SK-N-SH (cell line): ENCODE data around the gene GZMH. TPM values are rescaled to one million over a fixed set of nuclear protein-coding genes. Genes with fewer than 3 reads are reported as not detected.
"Not testable (repeated sequence)": the region's sequence is repeated elsewhere in the genome, so short reads cannot be mapped to it uniquely, and the experiment has no call there.

ENCODE experiments used
- CTCF ChIA-PET: fragments of 300-600, 350-600 bp; formaldehyde crosslinking; extraction: SDS; loops from one replicate; lab custom pipeline; 2021; lab: Yijun Ruan, JAX
- POLR2A ChIA-PET: fragments of 350-600 bp; sonication (Branson Sonifier 250); formaldehyde crosslinking; extraction: SDS; loops from one replicate; lab custom pipeline; 2020; ENCODE audit warnings: antibody characterized with exemption, inconsistent platforms; lab: Yijun Ruan, JAX
- DNase-seq: peaks from one replicate; pipeline ENCODE4 v3.0.0; 2012
- H2AFZ ChIP-seq: fragments of 200-600 bp; sonication (generic); 2 replicates; pipeline ENCODE4 v1.8.1; 2016; ENCODE audit warnings: antibody characterized with exemption, mild to moderate bottlenecking, low read depth
- H3F3A ChIP-seq: fragments of 200-600 bp; sonication (generic); replicated peaks from 2 replicates; pipeline ENCODE3; 2016; ENCODE audit warnings: antibody characterized with exemption, mild to moderate bottlenecking; ENCODE audit not compliant: insufficient read depth
- H3K27ac ChIP-seq, 2 experiments: fragments of 200-500 bp in 1 of 2; fragments of 200-600 bp in 1 of 2; sonication (Bioruptor generic) in 1 of 2; sonication (generic), shearing (Covaris generic) in 1 of 2; 2 replicates each; pipeline versions ENCODE4 v1.5.1 to v1.6.1; 2014 to 2016; ENCODE audit warnings: low read depth in 2 of 2, inconsistent platforms in 1 of 2, low read length in 1 of 2, mild to moderate bottlenecking in 1 of 2, mixed read lengths in 1 of 2
- H3K27me3 ChIP-seq: fragments of 200-600 bp; sonication (generic), shearing (Covaris generic); 2 replicates; pipeline ENCODE4 v1.6.1; 2016; ENCODE audit warnings: mixed run types; ENCODE audit not compliant: insufficient read depth
- H3K36me3 ChIP-seq, 2 experiments: fragments of 200-500 bp in 1 of 2; fragments of 200-600 bp in 1 of 2; sonication (Bioruptor generic) in 1 of 2; sonication (generic) in 1 of 2; replicated peaks in 1 of 2; 2 replicates each; pipeline versions ENCODE3 to v1.5.1; 2014 to 2016; ENCODE audit warnings: low read length in 1 of 2, mild to moderate bottlenecking in 1 of 2; ENCODE audit not compliant: insufficient read depth in 2 of 2, control insufficient read depth in 1 of 2
- H3K4me1 ChIP-seq, 2 experiments: fragments of 200-500 bp in 1 of 2; fragments of 200-600 bp in 1 of 2; sonication (Bioruptor generic) in 1 of 2; sonication (generic), shearing (Covaris generic) in 1 of 2; 2 replicates each; pipeline versions ENCODE4 v1.5.1 to v1.6.1; 2014 to 2016; ENCODE audit warnings: low read depth in 1 of 2, low read length in 1 of 2, mixed run types in 1 of 2; ENCODE audit not compliant: insufficient read depth in 2 of 2, control insufficient read depth in 1 of 2
- H3K4me2 ChIP-seq: fragments of 200-600 bp; sonication (generic), shearing (Covaris generic); 2 replicates; pipeline ENCODE4 v1.6.1; 2017; ENCODE audit warnings: mixed run types
- H3K4me3 ChIP-seq, 2 experiments: fragments of 200-500 bp in 1 of 2; fragments of 200-600 bp in 1 of 2; sonication (Bioruptor generic) in 1 of 2; sonication (generic), shearing (Covaris generic) in 1 of 2; 2 replicates each; pipeline versions ENCODE4 v1.5.1 to v1.8.1; 2014 to 2016; ENCODE audit warnings: low read depth in 2 of 2, inconsistent platforms in 1 of 2, low read length in 1 of 2, mild to moderate bottlenecking in 1 of 2, mixed read lengths in 1 of 2, moderate library complexity in 1 of 2
- H3K79me2 ChIP-seq: fragments of 200-600 bp; sonication (generic); 2 replicates; pipeline ENCODE4 v1.8.1; 2017; ENCODE audit warnings: mild to moderate bottlenecking; ENCODE audit not compliant: insufficient read depth
- H3K9ac ChIP-seq: fragments of 200-600 bp; sonication (generic); 2 replicates; pipeline ENCODE4 v1.6.1; 2017; ENCODE audit warnings: mixed run types
- H3K9me2 ChIP-seq: fragments of 200-600 bp; sonication (generic); 2 replicates; pipeline ENCODE4 v1.6.1; 2017; ENCODE audit warnings: mixed run types
- H3K9me3 ChIP-seq: fragments of 200-600 bp; sonication (generic); 2 replicates; pipeline ENCODE4 v1.6.1; 2017; ENCODE audit warnings: mixed run types, mild to moderate bottlenecking, moderate library complexity
- H4K20me1 ChIP-seq: fragments of 200-600 bp; sonication (generic); 2 replicates; pipeline ENCODE4 v1.6.1; 2017; ENCODE audit warnings: mild to moderate bottlenecking, mixed run types; ENCODE audit not compliant: insufficient read depth
- CHD2 ChIP-seq: fragments of 150-350 bp; IDR thresholded peaks from 2 replicates; pipeline ENCODE4 v1.6.1; 2018; ENCODE audit warnings: low read length; ENCODE audit not compliant: partially characterized antibody
- GABPA ChIP-seq: IDR thresholded peaks from 2 replicates; pipeline ENCODE4 v1.4.0; 2012; ENCODE audit warnings: low read depth, mild to moderate bottlenecking
- GATA2 ChIP-seq: sonication (generic); formaldehyde crosslinking; IDR thresholded peaks from 2 replicates; pipeline ENCODE4 v1.5.0; 2020; ENCODE audit warnings: mild to moderate bottlenecking, missing genetic modification reagents
- JUND ChIP-seq: IDR thresholded peaks from 2 replicates; pipeline ENCODE4 v1.4.0; 2012
- MEF2A ChIP-seq: IDR thresholded peaks from 2 replicates; pipeline ENCODE4 v1.4.0; 2012; ENCODE audit warnings: low read depth, borderline replicate concordance
- NFIC ChIP-seq: IDR thresholded peaks from 2 replicates; pipeline ENCODE4 v1.4.0; 2012; ENCODE audit warnings: borderline replicate concordance
- RFX5 ChIP-seq: IDR thresholded peaks from 2 replicates; pipeline ENCODE4 v1.6.1; 2012; ENCODE audit warnings: mild to moderate bottlenecking, improper control_type of control experiment, low read length
- RXRA ChIP-seq: IDR thresholded peaks from 2 replicates; pipeline ENCODE4 v1.4.0; 2012; ENCODE audit warnings: low read depth, mild to moderate bottlenecking, borderline replicate concordance
- SIN3A ChIP-seq: IDR thresholded peaks from 2 replicates; pipeline ENCODE4 v1.6.1; 2012; ENCODE audit warnings: low read depth, mild to moderate bottlenecking, low read length, moderate library complexity, borderline replicate concordance
- SMC3 ChIP-seq: IDR thresholded peaks from 2 replicates; pipeline ENCODE4 v1.6.1; 2012; ENCODE audit warnings: low read depth, low read length, improper control_type of control experiment
- WGBS: methylation state at CpG from one replicate; pipeline ENCODE4 v1.1.6; 2017; ENCODE audit warnings: low lambda C conversion rate; 5-methylcytosine and 5-hydroxymethylcytosine counted together
- polyA plus RNA-seq, 3 experiments: library from polyadenylated mRNA; depleted of rRNA; stranded (reverse); fragments of >200 nt; gene quantifications; 2 replicates each; pipeline ENCODE4 v1.2.3, GENCODE V29; 2012
- TF ChIP-seq, protein P1 (sequence below): IDR thresholded peaks from 2 replicates; pipeline ENCODE4 v1.4.0; 2012; ENCODE audit warnings: low read depth
- TF ChIP-seq, protein P2 (sequence below): fragments of 150-350 bp; IDR thresholded peaks from 2 replicates; pipeline ENCODE4 v1.6.1; 2017; ENCODE audit warnings: antibody characterized with exemption, low read length, low read depth, borderline replicate concordance
- TF ChIP-seq, protein P3 (sequence below): IDR thresholded peaks from 2 replicates; pipeline ENCODE4 v1.4.0; 2012; ENCODE audit warnings: low read depth, borderline replicate concordance

GZMH gene
- polyA plus RNA-seq, 1 of the 3 experiments (the other 2 are of a cell fraction): not detected

DNA sequence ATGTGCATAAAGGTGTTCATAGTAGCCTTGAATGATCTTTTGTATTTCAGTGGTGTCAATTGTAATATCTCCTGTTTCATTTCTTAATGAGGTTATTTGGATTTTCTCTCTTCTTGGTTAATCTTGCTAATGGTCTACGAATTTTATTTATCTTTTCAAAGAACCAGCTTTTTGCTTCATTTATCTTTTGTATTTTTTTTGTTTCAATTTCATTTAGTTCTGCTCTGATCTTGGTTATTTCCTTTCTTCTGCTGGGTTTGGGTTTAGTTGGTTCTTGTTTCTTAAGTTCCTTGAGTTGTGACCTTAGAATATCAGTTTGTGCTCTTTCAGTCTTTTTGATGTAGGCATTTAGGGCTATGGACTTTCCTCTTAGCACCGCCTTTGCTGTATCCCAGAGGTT lies 18.5 kb downstream of the GZMH start:
- CTCF ChIA-PET, H3K79me2 ChIP-seq, H3K4me3 ChIP-seq, H2AFZ ChIP-seq, H3K4me1 ChIP-seq, H3K4me2 ChIP-seq, H3K27me3 ChIP-seq, POLR2A ChIA-PET, H3K9me3 ChIP-seq, H3K27ac ChIP-seq, H3K36me3 ChIP-seq, H4K20me1 ChIP-seq, H3K9me2 ChIP-seq, H3K9ac ChIP-seq, H3F3A ChIP-seq, DNase-seq: not testable (repeated sequence)
- 1% methylated on average over 2 of the region's 2 CpGs for WGBS

DNA sequence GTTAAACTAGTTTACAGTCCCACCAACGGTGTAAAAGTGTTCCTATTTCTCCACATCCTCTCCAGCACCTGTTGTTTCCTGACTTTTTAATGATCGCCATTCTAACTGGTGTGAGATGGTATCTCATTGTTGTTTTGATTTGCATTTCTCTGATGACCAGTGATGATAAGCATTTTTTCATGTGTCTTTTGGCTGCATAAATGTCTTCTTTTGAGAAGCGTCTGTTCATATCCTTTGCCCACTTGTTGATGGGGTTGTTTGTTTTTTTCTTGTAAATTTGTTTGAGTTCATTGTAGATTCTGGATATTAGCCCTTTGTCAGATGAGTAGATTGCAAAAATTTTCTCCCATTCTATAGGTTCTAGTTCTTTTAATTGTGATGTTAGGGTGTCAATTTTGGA lies 25.1 kb downstream of the GZMH start:
- H3K79me2 ChIP-seq, H3K27me3 ChIP-seq, H4K20me1 ChIP-seq, H3K9ac ChIP-seq, H3K4me1 ChIP-seq, H3K4me3 ChIP-seq, CTCF ChIA-PET, H3F3A ChIP-seq, H3K9me2 ChIP-seq, H3K36me3 ChIP-seq, POLR2A ChIA-PET, H3K27ac ChIP-seq, H2AFZ ChIP-seq, H3K9me3 ChIP-seq, DNase-seq, H3K4me2 ChIP-seq: not testable (repeated sequence)
- 1% methylated on average over 3 of the region's 3 CpGs for WGBS

DNA sequence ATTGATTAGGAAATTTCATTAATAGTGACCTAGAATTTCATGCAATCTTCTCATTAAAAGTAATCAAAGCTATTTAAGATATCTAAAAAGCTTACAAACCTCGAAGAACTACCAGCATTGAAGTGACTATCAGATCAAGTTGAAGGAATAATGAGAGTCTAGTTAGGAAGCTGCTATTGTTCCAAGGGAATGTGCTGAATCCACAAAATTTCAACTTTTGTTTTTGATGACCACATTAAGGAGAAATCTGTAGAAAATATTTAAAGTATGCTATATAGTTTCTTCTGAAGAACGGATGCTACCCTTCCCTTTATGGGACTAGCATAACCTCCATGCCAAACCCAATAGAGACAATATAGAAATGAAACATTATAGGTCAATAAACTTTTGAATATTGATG lies 30.9 kb downstream of the GZMH start:
- Histone ChIP-seq H3K9ac (no peak overlapping the region), H3K4me2 (no peak overlapping the region), H3F3A (no peaks in the 10 kb centered on the region), H4K20me1 (no peaks in the 10 kb centered on the region), H3K79me2 (no peaks in the 10 kb centered on the region), H2AFZ (no peak overlapping the region), H3K4me3 (no peak overlapping the region), H3K27ac (no peak overlapping the region), H3K9me3 (no peaks in the 10 kb centered on the region), H3K4me1 (no peaks in the 10 kb centered on the region), H3K27me3 (peaks cover 17% of the 10 kb centered on the region), H3K9me2 (no peaks in the 10 kb centered on the region), H3K36me3 (no peaks in the 10 kb centered on the region)
- POLR2A ChIA-PET: no interaction called here
- no peak for TF ChIP-seq JUND
- no peak for TF ChIP-seq NFIC
- no peak for TF ChIP-seq RXRA
- no peak for TF ChIP-seq SIN3A
- TF ChIP-seq, protein P1, sequence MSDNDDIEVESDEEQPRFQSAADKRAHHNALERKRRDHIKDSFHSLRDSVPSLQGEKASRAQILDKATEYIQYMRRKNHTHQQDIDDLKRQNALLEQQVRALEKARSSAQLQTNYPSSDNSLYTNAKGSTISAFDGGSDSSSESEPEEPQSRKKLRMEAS: no peak
- no peak for TF ChIP-seq GABPA
- no peak for TF ChIP-seq RFX5
- no peak for DNase-seq
- CTCF ChIA-PET: no interaction called here
- 1% methylated on average over 2 of the region's 2 CpGs for WGBS

DNA sequence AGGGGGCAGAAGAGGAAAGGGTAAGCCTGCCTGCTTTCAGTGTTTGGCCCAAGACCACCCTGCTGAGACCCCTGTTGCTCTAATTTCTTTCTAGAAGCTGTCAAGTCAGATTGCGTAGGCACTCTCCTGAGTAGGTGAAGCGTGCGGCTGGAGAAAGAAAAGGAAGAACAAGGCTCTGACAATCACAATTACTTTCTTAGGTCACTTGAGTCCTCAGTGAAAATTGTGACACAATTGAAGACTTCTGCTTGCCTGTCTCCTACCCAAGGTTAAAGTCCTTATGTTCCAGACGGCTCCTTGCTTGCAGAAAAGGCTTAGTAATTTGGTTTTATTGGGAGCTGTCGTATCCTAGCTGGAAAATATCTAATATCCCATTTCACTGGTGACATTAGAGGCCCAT lies 32.7 kb downstream of the GZMH start:
- TF ChIP-seq GABPA (no peak), GATA2 (CRISPR knock-in tag) (no peak), MEF2A (no peak), CHD2 (no peak), SIN3A (no peak), NFIC (no peak), SMC3 (no peak)
- TF ChIP-seq, protein P2, sequence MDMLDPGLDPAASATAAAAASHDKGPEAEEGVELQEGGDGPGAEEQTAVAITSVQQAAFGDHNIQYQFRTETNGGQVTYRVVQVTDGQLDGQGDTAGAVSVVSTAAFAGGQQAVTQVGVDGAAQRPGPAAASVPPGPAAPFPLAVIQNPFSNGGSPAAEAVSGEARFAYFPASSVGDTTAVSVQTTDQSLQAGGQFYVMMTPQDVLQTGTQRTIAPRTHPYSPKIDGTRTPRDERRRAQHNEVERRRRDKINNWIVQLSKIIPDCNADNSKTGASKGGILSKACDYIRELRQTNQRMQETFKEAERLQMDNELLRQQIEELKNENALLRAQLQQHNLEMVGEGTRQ: no peak
- TF ChIP-seq, protein P1: no peak
- TF ChIP-seq, protein P3, sequence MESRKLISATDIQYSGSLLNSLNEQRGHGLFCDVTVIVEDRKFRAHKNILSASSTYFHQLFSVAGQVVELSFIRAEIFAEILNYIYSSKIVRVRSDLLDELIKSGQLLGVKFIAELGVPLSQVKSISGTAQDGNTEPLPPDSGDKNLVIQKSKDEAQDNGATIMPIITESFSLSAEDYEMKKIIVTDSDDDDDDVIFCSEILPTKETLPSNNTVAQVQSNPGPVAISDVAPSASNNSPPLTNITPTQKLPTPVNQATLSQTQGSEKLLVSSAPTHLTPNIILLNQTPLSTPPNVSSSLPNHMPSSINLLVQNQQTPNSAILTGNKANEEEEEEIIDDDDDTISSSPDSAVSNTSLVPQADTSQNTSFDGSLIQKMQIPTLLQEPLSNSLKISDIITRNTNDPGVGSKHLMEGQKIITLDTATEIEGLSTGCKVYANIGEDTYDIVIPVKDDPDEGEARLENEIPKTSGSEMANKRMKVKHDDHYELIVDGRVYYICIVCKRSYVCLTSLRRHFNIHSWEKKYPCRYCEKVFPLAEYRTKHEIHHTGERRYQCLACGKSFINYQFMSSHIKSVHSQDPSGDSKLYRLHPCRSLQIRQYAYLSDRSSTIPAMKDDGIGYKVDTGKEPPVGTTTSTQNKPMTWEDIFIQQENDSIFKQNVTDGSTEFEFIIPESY: no peak
- no peaks in the 10 kb centered on the region for H3K79me2 ChIP-seq
- no peaks in the 10 kb centered on the region for H4K20me1 ChIP-seq
- no peaks in the 10 kb centered on the region for H3K9me2 ChIP-seq
- POLR2A ChIA-PET: no interaction called here
- H3K9ac ChIP-seq: no peak overlapping the region
- H3K4me1 ChIP-seq: no peaks in the 10 kb centered on the region
- H3K36me3 ChIP-seq: no peaks in the 10 kb centered on the region
- no peak overlapping the region for H2AFZ ChIP-seq
- CTCF ChIA-PET: interaction anchor here (1.1 kb wide), 1 partner anchor 28 kb away, joined by 4 read pairs; no protein-coding TSS in a partner anchor
- H3K9me3 ChIP-seq: no peaks in the 10 kb centered on the region
- WGBS: 16% methylated on average over 5 of the region's 5 CpGs
- peaks cover 17% of the 10 kb centered on the region for H3K27me3 ChIP-seq
- no peak overlapping the region for H3K4me3 ChIP-seq
- no peak for DNase-seq
- no peaks in the 10 kb centered on the region for H3F3A ChIP-seq
- H3K4me2 ChIP-seq: no peak overlapping the region
- no peak overlapping the region for H3K27ac ChIP-seq
